HEK293 (cell line): ENCODE data around the gene ITGB6.

Experiments used
- KLF10 ChIP-seq: fragments of 450-650 bp; IDR thresholded peaks from 2 replicates; pipeline ENCODE4 v1.5.1; 2018; ENCODE audit warnings: missing biosample characterization, mild to moderate bottlenecking, missing genetic modification characterization
- KLF7 ChIP-seq: fragments of 450-650 bp; formaldehyde crosslinking; IDR thresholded peaks from 2 replicates; pipeline ENCODE4 v1.5.1; 2016; ENCODE audit warnings: missing biosample characterization, missing genetic modification characterization, borderline replicate concordance
- KLF9 ChIP-seq: fragments of 450-650 bp; formaldehyde crosslinking; IDR thresholded peaks from 2 replicates; pipeline ENCODE4 v1.5.1; 2016; ENCODE audit warnings: missing biosample characterization, missing genetic modification characterization, low read depth
- MYNN ChIP-seq: fragments of 450-650 bp; formaldehyde crosslinking; IDR thresholded peaks from 2 replicates; pipeline ENCODE4 v1.5.1; 2016; ENCODE audit warnings: missing biosample characterization, missing genetic modification characterization, borderline replicate concordance
- PATZ1 ChIP-seq: fragments of 450-650 bp; formaldehyde crosslinking; IDR thresholded peaks from 2 replicates; pipeline ENCODE4 v1.5.1; 2016; ENCODE audit warnings: missing biosample characterization, missing genetic modification characterization
- PRDM10 ChIP-seq: fragments of 450-650 bp; formaldehyde crosslinking; IDR thresholded peaks from 2 replicates; pipeline ENCODE4 v1.5.1; 2016; ENCODE audit warnings: missing biosample characterization, missing genetic modification characterization
- RBAK ChIP-seq: fragments of 450-650 bp; formaldehyde crosslinking; IDR thresholded peaks from 2 replicates; pipeline ENCODE4 v1.5.1; 2016; ENCODE audit warnings: missing biosample characterization, missing genetic modification characterization
- SCRT2 ChIP-seq: fragments of 450-650 bp; formaldehyde crosslinking; IDR thresholded peaks from 2 replicates; pipeline ENCODE4 v1.5.1; 2016; ENCODE audit warnings: missing biosample characterization, missing genetic modification characterization
- SP7 ChIP-seq: fragments of 450-650 bp; formaldehyde crosslinking; IDR thresholded peaks from 2 replicates; pipeline ENCODE4 v1.5.1; 2016; ENCODE audit warnings: missing biosample characterization, missing genetic modification characterization
- ZNF239 ChIP-seq: fragments of 450-650 bp; formaldehyde crosslinking; IDR thresholded peaks from 2 replicates; pipeline ENCODE4 v1.5.1; 2016; ENCODE audit warnings: missing biosample characterization, missing genetic modification characterization
- ZNF416 ChIP-seq: fragments of 450-650 bp; formaldehyde crosslinking; IDR thresholded peaks from 2 replicates; pipeline ENCODE4 v1.5.1; 2016; ENCODE audit warnings: missing biosample characterization, missing genetic modification characterization
- ZNF426 ChIP-seq: fragments of 450-650 bp; formaldehyde crosslinking; IDR thresholded peaks from 2 replicates; pipeline ENCODE4 v1.5.1; 2017; ENCODE audit warnings: missing biosample characterization, missing genetic modification characterization, mild to moderate bottlenecking, inconsistent platforms, moderate library complexity
- ZNF433 ChIP-seq: fragments of 450-650 bp; formaldehyde crosslinking; IDR thresholded peaks from 2 replicates; pipeline ENCODE4 v1.5.1; 2016; ENCODE audit warnings: missing biosample characterization, missing genetic modification characterization, low read depth
- ZNF529 ChIP-seq: fragments of 450-650 bp; formaldehyde crosslinking; IDR thresholded peaks from 2 replicates; pipeline ENCODE4 v1.5.1; 2017; ENCODE audit warnings: missing genetic modification characterization, missing biosample characterization; ENCODE audit not compliant: insufficient replicate concordance
- ZNF548 ChIP-seq: fragments of 450-650 bp; formaldehyde crosslinking; IDR thresholded peaks from 2 replicates; pipeline ENCODE4 v1.5.1; 2016; ENCODE audit warnings: missing biosample characterization, missing genetic modification characterization
- ZNF660 ChIP-seq: fragments of 450-650 bp; IDR thresholded peaks from 2 replicates; pipeline ENCODE4 v1.5.1; 2018; ENCODE audit warnings: missing biosample characterization, mild to moderate bottlenecking, missing genetic modification characterization
- ZNF670 ChIP-seq: fragments of 450-650 bp; formaldehyde crosslinking; IDR thresholded peaks from 2 replicates; pipeline ENCODE4 v1.5.1; 2016; ENCODE audit warnings: missing biosample characterization, missing genetic modification characterization, low read depth
- ZNF677 ChIP-seq: fragments of 450-650 bp; IDR thresholded peaks from 2 replicates; pipeline ENCODE4 v1.5.0; 2018; ENCODE audit warnings: missing biosample characterization, mild to moderate bottlenecking, missing genetic modification characterization, moderate library complexity
- ZNF747 ChIP-seq: fragments of 450-650 bp; formaldehyde crosslinking; IDR thresholded peaks from 2 replicates; pipeline ENCODE4 v1.5.1; 2016; ENCODE audit warnings: missing biosample characterization, missing genetic modification characterization
- ZNF76 ChIP-seq: fragments of 450-650 bp; formaldehyde crosslinking; IDR thresholded peaks from 2 replicates; pipeline ENCODE4; 2016; ENCODE audit warnings: low read depth, missing biosample characterization, missing genetic modification characterization, borderline replicate concordance
- ZNF785 ChIP-seq: fragments of 450-650 bp; formaldehyde crosslinking; IDR thresholded peaks from 2 replicates; pipeline ENCODE4 v1.5.1; 2016; ENCODE audit warnings: missing biosample characterization, missing genetic modification characterization
- ZSCAN30 ChIP-seq: fragments of 450-650 bp; IDR thresholded peaks from 2 replicates; pipeline ENCODE4 v1.5.1; 2018; ENCODE audit warnings: missing biosample characterization, mild to moderate bottlenecking, missing genetic modification characterization, moderate library complexity
- TF ChIP-seq, protein P1 (sequence below): fragments of 450-650 bp; formaldehyde crosslinking; IDR thresholded peaks from 2 replicates; pipeline ENCODE4 v1.5.1; 2016; ENCODE audit warnings: missing biosample characterization, missing genetic modification characterization
- TF ChIP-seq, protein P2 (sequence below): fragments of 450-650 bp; formaldehyde crosslinking; IDR thresholded peaks from 2 replicates; pipeline ENCODE4 v1.5.1; 2016; ENCODE audit warnings: missing biosample characterization, missing genetic modification characterization

Gene ITGB6

GRCh38 chr2:160109939-160110673 lies 90.0 kb downstream of the ITGB6 start (continued):
- TF ChIP-seq ZNF747 (tag by site-specific recombination) (no peak), ZNF416 (tag by site-specific recombination) (no peak), KLF7 (tag by site-specific recombination) (no peak), MYNN (tag by site-specific recombination) (no peak), PATZ1 (no peak), ZNF76 (no peak), ZNF677 (tag by site-specific recombination) (no peak), KLF10 (tag by site-specific recombination) (no peak), ZNF548 (tag by site-specific recombination) (no peak), ZNF660 (tag by site-specific recombination) (0 out of 2 replicates have a peak, but pooled peaks have one; percentile 53), ZNF529 (tag by site-specific recombination) (no peak), ZNF239 (tag by site-specific recombination) (no peak), ZNF785 (tag by site-specific recombination) (no peak), ZNF670 (tag by site-specific recombination) (no peak), ZNF433 (tag by site-specific recombination) (no peak), SCRT2 (no peak), KLF9 (no peak), ZNF426 (tag by site-specific recombination) (no peak), ZSCAN30 (tag by site-specific recombination) (peak; percentile 44; the same call in 1 of the 2 replicates), RBAK (no peak), SP7 (tag by site-specific recombination) (no peak), PRDM10 (no peak)
- TF ChIP-seq, protein P1, sequence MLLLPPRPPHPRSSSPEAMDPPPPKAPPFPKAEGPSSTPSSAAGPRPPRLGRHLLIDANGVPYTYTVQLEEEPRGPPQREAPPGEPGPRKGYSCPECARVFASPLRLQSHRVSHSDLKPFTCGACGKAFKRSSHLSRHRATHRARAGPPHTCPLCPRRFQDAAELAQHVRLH = no peak
- TF ChIP-seq, protein P2, sequence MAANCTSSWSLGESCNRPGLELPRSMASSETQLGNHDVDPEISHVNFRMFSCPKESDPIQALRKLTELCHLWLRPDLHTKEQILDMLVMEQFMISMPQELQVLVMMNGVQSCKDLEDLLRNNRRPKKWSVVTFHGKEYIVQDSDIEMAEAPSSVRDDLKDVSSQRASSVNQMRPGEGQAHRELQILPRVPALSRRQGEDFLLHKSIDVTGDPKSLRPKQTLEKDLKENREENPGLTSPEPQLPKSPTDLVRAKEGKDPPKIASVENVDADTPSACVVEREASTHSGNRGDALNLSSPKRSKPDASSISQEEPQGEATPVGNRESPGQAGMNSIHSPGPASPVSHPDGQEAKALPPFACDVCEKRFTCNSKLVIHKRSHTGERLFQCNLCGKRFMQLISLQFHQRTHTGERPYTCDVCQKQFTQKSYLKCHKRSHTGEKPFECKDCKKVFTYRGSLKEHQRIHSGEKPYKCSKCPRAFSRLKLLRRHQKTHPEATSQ (tag by site-specific recombination) = no peak
